ENCODE measurements around the gene SAMD14.

SAMD14 gene

DNA sequence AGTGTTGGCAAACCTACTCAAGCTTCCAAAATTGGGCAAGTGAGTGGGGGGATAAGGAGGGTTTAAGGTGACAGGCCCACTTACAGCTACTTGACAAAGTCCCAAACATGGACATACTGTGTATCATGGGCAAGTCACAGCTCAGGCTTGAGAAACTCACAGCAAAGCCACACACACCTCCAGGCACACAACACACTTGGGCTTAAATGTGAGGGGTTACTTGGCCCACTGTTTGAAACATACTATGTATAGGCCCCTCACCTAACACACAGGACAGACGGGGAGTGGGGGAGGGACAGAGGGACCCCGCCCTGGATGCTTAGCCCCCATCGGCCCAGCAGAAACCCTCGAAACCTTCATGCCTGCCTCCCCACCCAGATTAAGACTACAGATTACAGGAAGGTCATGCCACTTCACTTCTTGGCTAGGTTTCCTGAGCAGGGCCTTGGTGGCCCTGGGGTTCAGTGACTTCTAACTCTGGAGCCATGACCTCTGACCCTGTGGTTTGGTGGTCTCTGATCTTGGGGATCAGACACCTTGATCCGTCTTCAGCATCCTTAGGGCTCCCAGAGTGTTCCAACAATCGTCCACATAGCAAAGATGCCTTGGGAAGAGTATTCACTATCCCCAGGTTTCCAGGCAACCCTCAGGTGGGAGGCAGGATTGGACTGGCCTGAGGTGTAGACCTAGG lies 2.3 kb upstream of the SAMD14 start:
- DNase-seq (ENCODE audit: low read depth), result no peak

DNA sequence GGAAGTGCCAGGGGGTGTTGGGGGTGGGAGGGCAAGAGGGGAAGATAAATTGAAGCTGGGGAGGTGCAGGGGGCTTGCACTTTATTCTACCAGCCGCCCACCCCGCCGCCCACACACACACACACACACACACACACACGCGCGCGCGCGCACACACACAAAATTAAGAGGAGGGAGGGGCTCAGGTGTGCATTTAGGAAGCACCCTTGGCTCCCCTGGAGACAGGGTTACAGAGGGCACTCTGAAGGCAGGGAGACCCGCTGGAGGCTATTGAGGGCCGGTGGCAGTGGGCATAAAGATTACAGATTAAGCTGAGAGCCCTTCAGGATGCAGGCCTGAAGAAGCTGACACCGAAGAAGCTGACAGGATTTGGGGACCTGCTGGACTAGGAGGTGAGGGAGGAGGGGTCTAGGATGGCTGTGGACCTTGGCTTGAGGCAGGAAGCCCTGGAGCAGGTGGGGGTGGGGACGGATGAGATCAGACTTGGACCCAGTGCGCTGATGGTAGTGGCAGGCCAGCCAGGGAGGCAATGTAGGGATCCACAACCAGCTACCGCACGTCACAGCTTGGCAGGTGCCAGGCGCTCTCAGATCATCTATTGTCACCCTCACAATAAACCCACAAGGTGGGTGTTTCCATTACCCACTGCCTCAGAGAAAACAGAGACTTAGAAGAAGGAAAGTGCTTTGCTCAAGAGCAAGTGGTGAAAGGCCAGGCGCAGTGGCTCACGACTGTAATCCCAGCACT lies 772 bp upstream of the SAMD14 start:
- DNase-seq (ENCODE audit: low read depth), result no peak

DNA sequence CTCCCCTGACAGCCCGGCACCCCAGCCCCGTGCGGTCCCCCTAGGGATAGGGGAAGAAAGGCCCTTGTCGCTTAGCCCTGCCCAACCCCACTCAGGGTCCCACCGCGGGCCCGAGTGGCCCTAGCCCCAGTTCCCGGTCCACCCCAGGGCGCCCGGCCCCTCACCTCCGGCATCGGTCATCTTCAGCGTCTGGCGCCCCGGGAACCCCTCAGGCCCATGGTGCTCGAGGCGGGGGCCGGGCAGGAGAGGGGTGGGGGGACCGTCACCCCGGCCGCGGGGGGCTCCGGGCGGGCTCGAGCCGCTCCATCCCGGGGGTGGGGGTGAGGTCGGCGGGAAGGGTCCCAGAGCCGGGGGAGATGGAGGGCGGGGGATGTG lies 620 bp downstream of the SAMD14 start:
- no peak for DNase-seq (ENCODE audit: low read depth)

- no peak for DNase-seq (ENCODE audit: low read depth)
Observed at GRCh38 chr17:50128441-50129352, 1.3 kb downstream of the SAMD14 start.

DNA sequence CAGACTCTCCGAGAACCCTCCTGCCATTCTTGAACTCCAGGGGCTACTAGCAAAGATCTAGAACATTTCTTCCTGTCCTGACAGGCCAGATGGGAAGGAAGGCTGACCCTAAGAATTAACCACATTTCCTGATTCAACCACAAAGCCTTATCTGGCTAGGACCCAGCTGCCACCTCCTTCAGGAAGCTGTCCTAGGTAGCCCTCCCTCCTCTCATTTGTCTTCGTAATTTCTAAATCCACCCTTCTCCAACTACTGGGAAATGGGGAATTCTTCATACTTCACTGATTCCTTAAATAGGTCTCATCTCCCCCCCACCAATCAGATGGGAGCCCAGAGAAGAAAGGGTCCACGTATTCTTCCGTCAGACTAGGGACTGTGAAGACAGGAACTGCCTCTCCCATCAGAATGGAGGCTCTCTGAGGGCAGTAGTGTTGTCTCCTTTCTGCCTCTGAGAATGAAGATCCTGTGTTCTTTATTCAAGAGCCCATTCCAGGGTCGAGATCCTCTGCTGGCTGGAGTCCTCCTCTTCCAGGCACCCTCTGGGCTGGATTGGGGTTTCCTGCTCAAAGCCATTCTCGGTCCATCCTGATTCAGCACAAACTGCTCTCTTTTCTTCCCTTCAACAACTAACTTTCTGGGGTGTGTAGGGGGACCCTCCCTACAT lies 2.1 kb downstream of the SAMD14 start:
- peak; percentile 49 for DNase-seq (ENCODE audit: low read depth)

DNA sequence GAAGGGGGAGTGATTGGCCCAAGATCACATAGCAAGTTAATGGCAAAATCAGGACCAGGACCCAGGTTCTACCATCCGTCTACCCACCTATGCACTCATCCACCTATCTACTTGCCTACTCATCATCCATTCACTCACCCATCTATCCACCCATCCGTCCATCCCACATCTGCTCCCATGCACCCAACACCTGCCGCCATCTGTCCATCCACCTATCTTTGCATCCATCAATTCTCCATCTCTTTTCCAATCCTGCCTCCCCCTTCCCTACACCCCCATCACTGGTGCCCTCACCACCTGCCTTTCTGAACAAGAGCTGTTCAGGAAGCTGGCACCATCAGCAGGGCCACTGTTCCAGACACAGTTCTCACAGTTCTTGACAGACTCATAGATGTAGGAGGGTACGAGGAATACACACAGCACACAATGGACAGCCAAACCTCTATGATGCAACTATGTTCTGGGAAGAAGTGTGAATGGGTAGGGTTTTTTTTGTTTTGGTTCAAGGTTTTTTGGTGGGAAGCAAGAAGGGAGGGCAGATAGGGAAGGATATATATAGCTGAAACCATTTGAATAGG lies 4.5 kb downstream of the SAMD14 start:
- DNase-seq (ENCODE audit: low read depth), result no peak

GRCh38 chr17:50123649-50124349 lies 6.2 kb downstream of the SAMD14 start:
- DNase-seq (ENCODE audit: low read depth), result no peak

DNA sequence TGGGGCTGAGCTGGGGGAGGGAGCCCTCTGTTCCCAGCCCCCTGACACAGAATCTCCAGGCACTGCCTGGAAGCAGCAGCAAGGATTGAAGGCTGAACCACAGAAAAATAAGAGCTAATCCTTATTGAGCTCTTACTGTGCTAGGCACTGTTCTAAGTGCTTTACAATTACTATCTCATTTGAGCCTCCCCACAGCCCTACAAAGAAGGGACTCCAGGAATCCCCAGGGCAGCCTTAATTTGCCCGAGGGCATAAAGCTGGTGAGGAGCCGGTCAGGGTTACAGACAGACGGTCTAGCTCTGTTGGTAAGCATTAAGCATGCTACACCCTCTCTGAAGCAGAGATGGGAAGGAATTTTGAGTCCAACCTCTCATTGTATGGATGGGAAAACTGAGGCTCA lies 7.0 kb downstream of the SAMD14 start:
- DNase-seq (ENCODE audit: low read depth), result no peak

DNA sequence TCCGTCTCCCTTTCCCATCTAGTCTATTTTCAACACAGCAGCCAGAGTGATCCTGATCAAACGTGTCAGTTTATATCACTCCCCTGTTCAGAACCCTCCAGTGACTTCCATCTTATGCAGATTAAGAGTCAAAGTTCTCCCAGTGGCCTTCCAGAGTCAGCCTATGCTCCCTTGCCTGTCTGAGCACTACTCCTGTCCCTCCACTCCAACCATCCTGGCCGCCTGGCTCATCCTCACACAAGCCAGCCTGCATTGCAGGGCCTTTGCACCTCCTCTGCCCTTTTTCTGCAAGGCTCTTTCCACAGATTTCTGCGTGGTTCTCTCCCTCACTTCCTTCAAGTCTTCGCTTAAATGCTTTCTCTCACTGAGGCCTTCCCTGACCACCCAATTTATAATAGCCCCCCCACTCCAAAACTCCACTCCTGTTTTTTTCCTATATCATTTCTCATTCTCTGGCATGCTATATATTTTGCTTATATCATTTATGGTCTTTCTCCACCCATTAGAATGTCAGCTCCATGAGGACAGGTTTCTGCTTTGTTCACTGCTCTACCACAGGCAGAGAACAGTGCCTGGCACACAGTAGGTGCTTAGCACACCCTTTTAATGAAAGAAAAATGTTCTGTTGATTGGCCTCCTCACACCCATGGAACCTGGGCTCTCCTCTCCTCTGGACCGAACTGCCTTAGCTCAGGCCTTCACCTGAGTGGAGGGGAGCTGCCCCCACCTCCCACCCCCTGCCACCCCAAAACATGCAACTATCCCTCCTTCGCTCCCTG lies 9.3 kb downstream of the SAMD14 start:
- no peak for DNase-seq (ENCODE audit: low read depth)

- DNase-seq (ENCODE audit: low read depth), result no peak
Observed at GRCh38 chr17:50118828-50119218, 11.1 kb downstream of the SAMD14 start.

DNA sequence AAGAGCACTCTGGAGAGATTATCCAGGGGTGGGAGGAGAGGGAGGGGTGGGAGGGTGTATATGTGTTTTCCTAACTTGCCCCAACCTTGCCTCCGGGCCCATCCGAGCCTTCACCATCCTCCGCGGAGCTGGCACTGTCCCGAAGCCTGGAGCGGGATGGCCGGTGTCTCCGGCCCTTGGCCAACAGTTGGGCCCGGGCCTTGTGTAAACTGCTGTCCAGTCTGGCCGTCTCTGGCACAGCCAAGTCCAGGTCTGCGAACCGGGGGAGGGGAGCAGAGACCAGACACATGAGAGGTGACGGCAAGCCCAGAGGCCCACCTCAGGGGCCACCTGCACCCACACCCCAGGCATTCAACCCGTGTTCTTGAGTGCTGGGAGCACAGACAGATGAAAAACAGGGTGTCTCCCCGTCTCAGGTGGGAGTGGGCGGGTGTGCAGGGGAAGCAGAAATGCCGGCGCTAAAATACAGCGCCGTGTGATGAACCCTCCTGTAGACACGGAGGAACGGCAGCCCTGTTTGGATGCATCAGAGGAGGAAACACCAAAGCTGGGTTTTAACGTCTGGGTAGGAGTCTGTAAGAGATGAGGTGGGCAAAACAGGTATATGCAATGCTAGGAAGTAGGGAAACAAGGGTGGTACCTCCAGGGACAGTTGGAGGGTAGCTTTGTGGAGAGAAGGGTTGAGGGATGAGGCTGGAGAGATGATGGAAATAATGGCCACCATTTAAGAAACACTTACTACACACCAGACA lies 11.7 kb downstream of the SAMD14 start:
- no peak for DNase-seq (ENCODE audit: low read depth)

DNA sequence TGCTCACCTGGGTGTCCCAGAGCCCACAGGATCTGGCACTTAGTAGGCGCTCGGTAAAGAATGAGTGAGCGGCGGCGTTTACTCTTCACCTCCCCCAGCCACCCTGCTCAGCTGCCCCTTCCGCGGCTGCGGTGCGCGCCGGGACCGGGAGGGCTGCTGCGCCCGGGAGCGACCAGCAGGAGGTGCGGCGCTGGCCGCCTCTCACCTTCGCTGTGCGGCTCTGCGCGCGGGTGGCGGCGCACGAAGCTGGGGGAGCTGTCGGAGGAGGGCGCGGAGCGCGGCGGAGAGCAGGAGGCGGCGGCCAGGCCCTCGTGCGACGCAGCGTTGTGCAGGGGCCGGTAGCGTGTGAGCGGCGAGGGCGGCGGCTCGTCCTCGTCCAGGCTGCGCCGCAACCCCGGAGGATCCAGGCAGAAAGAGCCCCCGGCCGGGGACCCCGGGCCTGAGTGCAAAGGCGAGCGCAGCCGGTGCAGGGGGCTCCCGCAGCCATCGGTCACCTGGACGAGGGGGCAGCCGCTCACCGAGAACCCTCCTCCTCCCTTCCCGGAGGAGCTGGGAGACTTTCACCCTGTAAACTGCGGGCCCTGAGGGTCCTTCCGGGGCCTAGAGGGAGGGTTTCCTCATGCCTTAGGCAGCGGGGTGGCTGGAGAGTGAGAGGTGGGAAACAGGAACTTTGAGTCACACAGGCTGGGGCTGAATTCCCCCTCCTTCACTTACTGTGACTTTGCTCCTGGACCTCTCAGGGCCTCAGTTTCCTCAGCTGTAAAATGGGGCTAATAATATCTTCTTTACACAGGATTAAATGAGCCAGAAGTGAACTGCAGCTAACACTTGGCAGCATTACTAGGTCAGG lies 12.5 kb downstream of the SAMD14 start:
- DNase-seq (ENCODE audit: low read depth), result peak; percentile 70

GRCh38 chr17:50115756-50116155 lies 14.2 kb downstream of the SAMD14 start:
- DNase-seq (ENCODE audit: low read depth), result no peak

- DNase-seq (ENCODE audit: low read depth), result peak; percentile 75
Observed at GRCh38 chr17:50114849-50115357, 15.1 kb downstream of the SAMD14 start.

GRCh38 chr17:50114401-50114800 lies 15.6 kb downstream of the SAMD14 start:
- no peak for DNase-seq (ENCODE audit: low read depth)

DNA sequence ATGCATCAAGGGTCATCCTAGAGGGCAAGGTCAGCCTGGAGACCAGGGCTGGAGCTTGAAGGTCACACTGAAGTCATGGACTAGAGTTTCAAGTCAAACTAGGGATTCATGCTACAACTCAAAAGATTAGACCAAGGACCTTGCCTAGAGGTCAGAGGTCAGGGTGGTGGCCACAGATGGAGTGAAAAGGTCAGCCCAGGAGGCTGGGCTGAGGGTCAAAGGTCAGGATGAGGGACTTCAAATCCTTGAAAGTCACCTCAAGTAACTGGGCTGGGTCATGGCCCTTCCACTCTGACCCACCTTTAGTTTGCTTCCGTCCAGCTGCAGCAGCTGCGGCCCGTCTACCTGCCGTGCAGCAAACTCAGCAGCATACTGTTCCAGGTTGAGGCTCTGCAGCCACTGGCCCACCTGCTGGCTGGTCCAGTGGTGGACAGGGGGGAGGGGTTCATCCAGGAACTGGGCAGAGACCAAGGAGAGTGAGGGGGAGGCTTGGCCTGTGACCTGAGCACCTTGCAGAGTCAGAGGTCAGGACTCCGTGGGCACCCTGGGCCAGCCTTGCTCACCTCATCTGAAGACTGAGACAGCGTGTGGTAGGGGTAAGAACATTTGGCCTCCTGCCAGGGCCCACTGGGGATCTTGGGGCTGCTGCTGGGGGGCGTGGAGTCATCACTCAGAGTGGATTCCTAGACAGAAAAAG lies 16.2 kb downstream of the SAMD14 start:
- no peak for DNase-seq (ENCODE audit: low read depth)

- no peak for DNase-seq (ENCODE audit: low read depth)
Observed at GRCh38 chr17:50112694-50113093, 17.3 kb downstream of the SAMD14 start.

Measured in iris pigment epithelial cell (primary cell).